Ishikawa (cell line): ENCODE results near the gene CLPTM1L.

Source experiments
- CEBPB ChIP-seq: IDR thresholded peaks from 2 replicates; pipeline ENCODE4 v1.6.1; 2012
- CREB1 ChIP-seq: IDR thresholded peaks from 2 replicates; pipeline ENCODE4 v1.6.1; 2012; ENCODE audit warnings: low read depth
- EGR1 ChIP-seq: IDR thresholded peaks from 2 replicates; pipeline ENCODE4 v1.6.1; 2012
- EP300 ChIP-seq: IDR thresholded peaks from 2 replicates; pipeline ENCODE4 v1.6.1; 2012; ENCODE audit warnings: borderline replicate concordance
- FOXM1 ChIP-seq: IDR thresholded peaks from 2 replicates; pipeline ENCODE4 v1.6.1; 2012; ENCODE audit warnings: low read depth, borderline replicate concordance
- MAX ChIP-seq: IDR thresholded peaks from 2 replicates; pipeline ENCODE4 v1.6.1; 2012
- NFIC ChIP-seq: IDR thresholded peaks from 2 replicates; pipeline ENCODE4 v1.6.1; 2012
- RAD21 ChIP-seq: IDR thresholded peaks from 2 replicates; pipeline ENCODE4 v1.6.1; 2012; ENCODE audit warnings: low read depth
- TAF1 ChIP-seq: IDR thresholded peaks from 2 replicates; pipeline ENCODE4 v1.6.1; 2012; ENCODE audit warnings: low read depth, mild to moderate bottlenecking
- TCF12 ChIP-seq: IDR thresholded peaks from 2 replicates; pipeline ENCODE4 v1.6.1; 2012; ENCODE audit warnings: low read depth
- TEAD4 ChIP-seq: IDR thresholded peaks from 2 replicates; pipeline ENCODE4 v1.6.1; 2012
- USF1 ChIP-seq: IDR thresholded peaks from 2 replicates; pipeline ENCODE4 v1.6.1; 2012
- ZBTB7A ChIP-seq: IDR thresholded peaks from 2 replicates; pipeline ENCODE4 v1.6.1; 2012; ENCODE audit warnings: low read depth
- TF ChIP-seq, protein P1 (sequence below): IDR thresholded peaks from 2 replicates; pipeline ENCODE4 v1.6.1; 2012; ENCODE audit warnings: low read depth, mild to moderate bottlenecking

The CLPTM1L gene

DNA sequence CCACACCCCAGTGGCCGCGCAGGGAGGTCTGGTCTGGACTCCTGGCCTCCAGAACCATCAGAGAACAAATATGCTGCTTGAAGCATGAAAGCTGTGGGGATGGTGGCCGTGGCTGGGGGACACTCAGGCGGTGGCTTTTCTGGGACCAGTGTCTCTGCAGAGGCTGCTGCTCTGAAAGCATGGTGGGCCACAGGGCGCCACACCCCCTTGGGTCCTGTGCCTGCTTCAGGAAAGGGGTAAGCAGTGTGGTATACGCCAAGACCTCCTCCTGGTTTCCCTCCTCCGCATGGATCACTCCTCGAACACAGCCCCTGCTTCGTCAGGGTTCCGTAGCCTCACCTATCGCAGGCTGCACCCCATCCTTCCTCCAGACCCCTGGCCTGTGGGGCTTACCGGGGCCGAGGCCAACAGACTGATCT, 30.3 kb downstream of the CLPTM1L start:
- TF ChIP-seq EP300 (no peak), ZBTB7A (no peak), RAD21 (no peak), TEAD4 (no peak), NFIC (no peak), TCF12 (no peak), EGR1 (no peak), TAF1 (no peak), CEBPB (no peak), CREB1 (no peak), MAX (no peak), FOXM1 (no peak)
- TF ChIP-seq, protein P1, sequence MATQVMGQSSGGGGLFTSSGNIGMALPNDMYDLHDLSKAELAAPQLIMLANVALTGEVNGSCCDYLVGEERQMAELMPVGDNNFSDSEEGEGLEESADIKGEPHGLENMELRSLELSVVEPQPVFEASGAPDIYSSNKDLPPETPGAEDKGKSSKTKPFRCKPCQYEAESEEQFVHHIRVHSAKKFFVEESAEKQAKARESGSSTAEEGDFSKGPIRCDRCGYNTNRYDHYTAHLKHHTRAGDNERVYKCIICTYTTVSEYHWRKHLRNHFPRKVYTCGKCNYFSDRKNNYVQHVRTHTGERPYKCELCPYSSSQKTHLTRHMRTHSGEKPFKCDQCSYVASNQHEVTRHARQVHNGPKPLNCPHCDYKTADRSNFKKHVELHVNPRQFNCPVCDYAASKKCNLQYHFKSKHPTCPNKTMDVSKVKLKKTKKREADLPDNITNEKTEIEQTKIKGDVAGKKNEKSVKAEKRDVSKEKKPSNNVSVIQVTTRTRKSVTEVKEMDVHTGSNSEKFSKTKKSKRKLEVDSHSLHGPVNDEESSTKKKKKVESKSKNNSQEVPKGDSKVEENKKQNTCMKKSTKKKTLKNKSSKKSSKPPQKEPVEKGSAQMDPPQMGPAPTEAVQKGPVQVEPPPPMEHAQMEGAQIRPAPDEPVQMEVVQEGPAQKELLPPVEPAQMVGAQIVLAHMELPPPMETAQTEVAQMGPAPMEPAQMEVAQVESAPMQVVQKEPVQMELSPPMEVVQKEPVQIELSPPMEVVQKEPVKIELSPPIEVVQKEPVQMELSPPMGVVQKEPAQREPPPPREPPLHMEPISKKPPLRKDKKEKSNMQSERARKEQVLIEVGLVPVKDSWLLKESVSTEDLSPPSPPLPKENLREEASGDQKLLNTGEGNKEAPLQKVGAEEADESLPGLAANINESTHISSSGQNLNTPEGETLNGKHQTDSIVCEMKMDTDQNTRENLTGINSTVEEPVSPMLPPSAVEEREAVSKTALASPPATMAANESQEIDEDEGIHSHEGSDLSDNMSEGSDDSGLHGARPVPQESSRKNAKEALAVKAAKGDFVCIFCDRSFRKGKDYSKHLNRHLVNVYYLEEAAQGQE, result no peak

- TF ChIP-seq, protein P1, result no peak
- TF ChIP-seq NFIC (no peak), TEAD4 (no peak), MAX (no peak), RAD21 (no peak), CREB1 (no peak), ZBTB7A (no peak), USF1 (no peak), TCF12 (no peak), EGR1 (no peak), TAF1 (no peak), CEBPB (no peak)
These were observed 31.7 kb downstream of the CLPTM1L start for GRCh38 chr5:1312993-1313833.

- TF ChIP-seq TEAD4 (no peak), FOXM1 (no peak), CEBPB (no peak), ZBTB7A (no peak)
These were observed 32.7 kb downstream of the CLPTM1L start for GRCh38 chr5:1312206-1312605.

DNA sequence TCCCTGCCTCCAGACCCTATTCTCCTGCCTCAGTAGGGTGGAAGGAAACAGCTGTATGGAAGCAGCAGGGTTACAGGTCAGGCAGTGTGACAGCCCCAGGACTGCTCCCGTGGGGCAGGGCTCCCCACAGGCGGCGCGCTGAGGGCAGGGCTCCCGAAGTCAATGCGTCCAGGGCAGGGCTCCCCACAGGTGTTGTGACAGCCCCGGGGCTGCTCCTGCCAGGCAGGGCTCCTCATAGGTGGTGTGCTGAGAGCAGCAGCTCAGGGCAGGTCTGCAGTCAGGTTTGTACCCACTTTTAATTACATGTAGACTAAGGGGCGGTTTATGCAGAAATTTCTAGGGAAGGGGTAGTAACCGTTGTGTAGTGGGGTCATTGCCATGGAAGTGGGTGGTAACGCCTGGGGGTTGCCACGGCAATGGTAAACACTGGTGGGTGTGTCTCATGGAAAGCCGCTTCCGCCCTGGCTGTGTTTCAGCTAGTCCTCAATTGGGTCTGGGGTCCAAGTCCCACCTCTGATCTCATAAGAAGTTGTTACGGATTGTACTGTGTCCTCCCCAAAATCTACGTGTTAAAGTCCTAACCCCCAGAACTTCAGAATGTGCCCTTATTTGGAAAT, 33.4 kb downstream of the CLPTM1L start:
- TF ChIP-seq TCF12, result no peak
- TF ChIP-seq CREB1, result no peak
- no peak for TF ChIP-seq RAD21
- no peak for TF ChIP-seq NFIC

DNA sequence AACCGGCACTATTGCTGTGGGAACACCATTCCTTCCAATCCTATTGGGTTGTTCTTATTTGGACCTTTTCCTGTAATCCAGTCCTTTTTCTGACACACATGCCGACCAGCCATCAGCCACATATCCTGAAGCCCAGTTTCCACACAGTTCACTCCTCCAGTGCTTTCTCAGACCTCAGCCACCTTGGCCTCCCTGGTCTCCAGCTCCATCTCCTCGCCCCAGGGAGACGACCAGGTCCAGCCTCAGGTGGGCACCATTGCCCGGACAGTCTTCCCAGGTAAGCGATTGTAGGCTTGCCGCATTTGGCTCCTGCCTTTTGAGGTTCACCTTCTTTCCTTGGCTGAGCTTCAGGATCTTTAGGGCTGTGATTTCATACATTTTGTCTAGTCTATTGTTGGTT, 34.8 kb downstream of the CLPTM1L start:
- TF ChIP-seq ZBTB7A (no peak), EP300 (no peak), MAX (no peak), EGR1 (no peak), TCF12 (no peak), TEAD4 (no peak), RAD21 (no peak), CEBPB (no peak), CREB1 (no peak), TAF1 (no peak), USF1 (no peak), NFIC (no peak)
- TF ChIP-seq, protein P1, result no peak
